Left ventricle myocardium inferior (tissue), 1 donor: ENCODE results near the gene LSMEM2. TPM values are rescaled to one million over a fixed set of nuclear protein-coding genes. Genes with fewer than 3 reads are reported as not detected.

Experiments
- DNase-seq: peaks from one replicate; pipeline ENCODE4 v3.0.0-alpha.2; 2020
- H3K27ac ChIP-seq: fragments of 200-600 bp; replicated peaks from 2 replicates; pipeline ENCODE4 v1.8.0; 2021
- H3K27me3 ChIP-seq: fragments of 200-600 bp; 2 replicates; pipeline ENCODE4 v1.8.0; 2021; ENCODE audit warnings: low read depth
- H3K36me3 ChIP-seq: fragments of 200-600 bp; 2 replicates; pipeline ENCODE4 v1.8.0; 2021
- H3K4me1 ChIP-seq: fragments of 200-600 bp; 2 replicates; pipeline ENCODE4 v1.8.0; 2021
- H3K4me3 ChIP-seq: fragments of 200-600 bp; 2 replicates; pipeline ENCODE4 v1.8.0; 2021; ENCODE audit warnings: mild to moderate bottlenecking, moderate library complexity
- H3K9me3 ChIP-seq: fragments of 200-600 bp; replicated peaks from 2 replicates; pipeline ENCODE4 v1.8.0; 2021
- intact Hi-C: fragments of 100-400 bp; cut with micrococcal nuclease; formaldehyde crosslinking; loops from one replicate; pipeline ENCODE4 v1.11.0; 2022
- total RNA-seq: library from RNA; stranded (reverse); fragmentation: NEBNext Ultra II Directional; extraction: Animal tissue kit (Norgen Biotek cat#: 25700); gene quantifications from one replicate; pipeline ENCODE4 v1.2.1, GENCODE V29; 2021
- TF ChIP-seq, protein P1 (sequence below): fragments of 200-600 bp; IDR thresholded peaks from 2 replicates; pipeline ENCODE4 v1.8.0; 2021; ENCODE audit warnings: antibody characterized with exemption, mild to moderate bottlenecking, borderline replicate concordance
- donor health status: DM: no; HTN: yes; CAD: no; lungs with severe emphysema.

The LSMEM2 gene
- total RNA-seq, 1 donor from 2014 or later: 27.7 TPM

DNA sequence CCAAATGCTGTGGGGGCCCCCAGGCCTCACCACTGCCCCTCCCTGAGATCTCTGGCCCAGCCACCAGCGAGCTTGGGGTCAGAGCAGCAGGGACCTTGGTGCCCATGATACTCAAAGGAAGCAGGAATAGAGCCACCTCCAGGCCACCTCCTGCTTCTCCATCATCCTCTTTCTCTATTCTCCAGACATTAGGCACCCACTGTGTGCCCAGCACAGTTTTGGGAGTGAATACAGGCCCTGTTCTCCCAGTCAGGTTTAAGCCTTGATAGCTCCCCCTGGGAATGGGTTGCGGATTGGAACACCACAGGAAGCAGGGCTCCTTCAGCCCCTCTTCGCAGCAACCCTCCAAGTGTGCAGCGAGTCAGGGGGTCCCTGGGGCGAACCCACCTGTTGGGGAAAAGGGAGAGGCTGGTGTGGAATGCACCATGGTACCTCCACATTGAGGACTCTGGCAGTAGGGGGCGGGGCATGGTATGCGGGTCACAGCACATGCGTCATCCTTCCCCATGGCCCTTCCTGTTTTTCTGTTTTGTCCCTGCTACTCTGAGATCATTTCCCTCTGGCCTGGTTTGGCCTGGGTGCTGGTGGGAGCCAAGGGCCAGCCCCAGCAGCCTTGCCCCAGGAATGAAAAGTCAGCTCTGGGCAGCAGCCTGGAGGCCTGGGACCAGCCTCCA, 24.2 kb upstream of the LSMEM2 start:
- H3K4me3 ChIP-seq: peak overlapping the region; percentile 28

DNA sequence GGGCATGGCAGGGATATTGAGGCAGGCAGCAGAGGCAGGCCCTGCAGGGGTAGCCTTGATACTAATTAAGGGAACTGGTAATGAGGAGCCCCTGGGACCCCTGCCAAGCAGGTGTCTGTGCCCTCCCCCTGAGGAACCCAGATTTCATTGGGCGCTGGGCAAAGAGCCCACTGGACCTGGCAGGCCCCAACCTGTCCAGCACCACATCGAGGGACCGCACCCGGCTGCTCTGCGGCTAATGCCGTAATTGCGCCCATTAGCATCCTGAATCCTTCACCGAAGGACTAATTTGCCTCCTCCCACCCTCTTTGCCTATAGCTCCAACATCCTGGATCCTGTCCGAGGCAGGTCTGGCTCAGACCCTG, 23.7 kb upstream of the LSMEM2 start:
- peak overlapping the region; percentile 28 for H3K4me3 ChIP-seq

More for the DNA sequence above, 24.2 kb upstream of the LSMEM2 start:
- peak overlapping the region; percentile 99 for H3K27ac ChIP-seq
- no peaks in the 10 kb centered on the region for H3K27me3 ChIP-seq
- DNase-seq: peak; percentile 79
- H3K4me1 ChIP-seq: peaks cover 100% of the 10 kb centered on the region
- H3K9me3 ChIP-seq: peaks cover 6% of the 10 kb centered on the region
- intact Hi-C loops: no loop called here
- peaks cover 62% of the 10 kb centered on the region for H3K36me3 ChIP-seq
- TF ChIP-seq, protein P1, sequence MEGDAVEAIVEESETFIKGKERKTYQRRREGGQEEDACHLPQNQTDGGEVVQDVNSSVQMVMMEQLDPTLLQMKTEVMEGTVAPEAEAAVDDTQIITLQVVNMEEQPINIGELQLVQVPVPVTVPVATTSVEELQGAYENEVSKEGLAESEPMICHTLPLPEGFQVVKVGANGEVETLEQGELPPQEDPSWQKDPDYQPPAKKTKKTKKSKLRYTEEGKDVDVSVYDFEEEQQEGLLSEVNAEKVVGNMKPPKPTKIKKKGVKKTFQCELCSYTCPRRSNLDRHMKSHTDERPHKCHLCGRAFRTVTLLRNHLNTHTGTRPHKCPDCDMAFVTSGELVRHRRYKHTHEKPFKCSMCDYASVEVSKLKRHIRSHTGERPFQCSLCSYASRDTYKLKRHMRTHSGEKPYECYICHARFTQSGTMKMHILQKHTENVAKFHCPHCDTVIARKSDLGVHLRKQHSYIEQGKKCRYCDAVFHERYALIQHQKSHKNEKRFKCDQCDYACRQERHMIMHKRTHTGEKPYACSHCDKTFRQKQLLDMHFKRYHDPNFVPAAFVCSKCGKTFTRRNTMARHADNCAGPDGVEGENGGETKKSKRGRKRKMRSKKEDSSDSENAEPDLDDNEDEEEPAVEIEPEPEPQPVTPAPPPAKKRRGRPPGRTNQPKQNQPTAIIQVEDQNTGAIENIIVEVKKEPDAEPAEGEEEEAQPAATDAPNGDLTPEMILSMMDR: no peak

DNA sequence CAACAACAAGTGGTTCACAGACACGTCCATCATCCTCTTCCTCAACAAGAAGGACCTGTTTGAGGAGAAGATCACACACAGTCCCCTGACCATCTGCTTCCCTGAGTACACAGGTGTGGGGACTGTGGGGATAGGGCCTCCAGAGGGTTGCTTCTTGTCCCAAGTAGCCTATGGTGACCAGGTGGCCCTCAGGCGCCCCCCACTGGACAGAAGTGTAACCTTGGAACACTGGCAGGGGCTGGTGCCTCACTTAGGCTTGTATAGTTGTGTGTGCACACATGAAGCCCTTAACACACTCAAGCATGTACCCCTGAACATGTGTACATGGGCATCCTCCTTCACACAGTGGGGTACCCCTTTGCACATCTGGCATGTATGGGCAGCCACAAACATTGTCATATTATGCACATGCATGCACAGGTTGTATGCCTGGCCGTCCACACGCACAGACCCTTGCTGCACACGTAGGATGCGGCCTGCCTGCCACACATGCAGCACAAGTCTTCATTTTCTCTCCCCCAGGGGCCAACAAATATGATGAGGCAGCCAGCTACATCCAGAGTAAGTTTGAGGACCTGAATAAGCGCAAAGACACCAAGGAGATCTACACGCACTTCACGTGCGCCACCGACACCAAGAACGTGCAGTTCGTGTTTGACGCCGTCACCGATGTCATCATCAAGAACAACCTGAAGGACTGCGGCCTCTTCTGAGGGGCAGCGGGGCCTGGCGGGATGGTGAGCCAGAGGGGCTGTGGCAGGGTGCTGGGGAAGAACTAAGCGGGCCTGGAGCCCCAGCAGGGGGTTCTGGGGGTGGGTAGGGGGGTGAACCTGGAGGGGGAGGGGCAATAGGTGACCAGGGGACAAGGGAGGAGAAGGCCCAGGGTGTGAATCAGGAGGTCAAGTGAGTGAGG, 21.7 kb upstream of the LSMEM2 start:
- Histone ChIP-seq H3K4me1 (peaks cover 94% of the 10 kb centered on the region), H3K27ac (peak overlapping the region; percentile 99), H3K4me3 (no peak overlapping the region), H3K36me3 (peaks cover 61% of the 10 kb centered on the region), H3K27me3 (no peaks in the 10 kb centered on the region), H3K9me3 (peaks cover 6% of the 10 kb centered on the region)
- TF ChIP-seq, protein P1: peak; percentile 59
- no peak for DNase-seq
- intact Hi-C loops: no loop called here

More for the DNA sequence above, 23.7 kb upstream of the LSMEM2 start:
- Histone ChIP-seq H3K36me3 (peaks cover 62% of the 10 kb centered on the region), H3K9me3 (peaks cover 6% of the 10 kb centered on the region), H3K27ac (peak overlapping the region; percentile 99), H3K4me1 (peaks cover 99% of the 10 kb centered on the region), H3K27me3 (no peaks in the 10 kb centered on the region)
- no peak for DNase-seq
- intact Hi-C loops: no loop called here
- TF ChIP-seq, protein P1: no peak

DNA sequence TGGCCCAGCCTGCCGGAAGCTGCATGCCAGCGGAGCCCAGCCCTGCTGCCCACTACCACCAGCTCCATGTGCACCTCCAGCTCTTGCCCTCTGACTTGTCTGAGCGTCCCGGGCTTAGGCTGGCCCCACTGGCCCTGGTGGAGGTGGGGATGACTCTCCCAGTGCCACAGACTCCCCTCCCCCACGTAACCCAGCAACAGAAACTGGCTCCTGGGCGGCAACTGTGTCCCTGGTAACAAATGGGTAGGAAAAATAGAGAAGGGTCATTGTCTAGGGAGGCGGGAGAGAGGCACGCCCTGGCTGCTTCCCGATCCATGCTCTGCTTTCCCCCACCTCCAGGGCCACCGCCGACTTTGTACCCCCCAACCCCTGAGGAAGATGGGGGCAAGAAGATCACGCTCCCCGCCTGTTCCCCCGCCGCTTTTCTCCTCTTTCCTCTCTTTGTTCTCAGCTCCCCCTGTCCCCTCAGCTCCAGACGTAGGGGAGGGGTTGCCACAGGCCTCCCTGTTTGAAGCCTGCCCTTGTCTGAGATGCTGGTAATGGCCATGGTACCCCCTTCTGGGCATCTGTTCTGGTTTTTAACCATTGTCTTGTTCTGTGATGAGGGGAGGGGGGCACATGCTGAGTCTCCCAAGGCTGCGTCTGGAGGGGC, 20.7 kb upstream of the LSMEM2 start:
- Histone ChIP-seq H3K27me3 (no peaks in the 10 kb centered on the region), H3K9me3 (peaks cover 6% of the 10 kb centered on the region), H3K4me1 (peaks cover 85% of the 10 kb centered on the region), H3K4me3 (no peak overlapping the region), H3K27ac (peak overlapping the region; percentile 99), H3K36me3 (peaks cover 52% of the 10 kb centered on the region)
- intact Hi-C loops: no loop called here
- DNase-seq: no peak
- TF ChIP-seq, protein P1: no peak

DNA sequence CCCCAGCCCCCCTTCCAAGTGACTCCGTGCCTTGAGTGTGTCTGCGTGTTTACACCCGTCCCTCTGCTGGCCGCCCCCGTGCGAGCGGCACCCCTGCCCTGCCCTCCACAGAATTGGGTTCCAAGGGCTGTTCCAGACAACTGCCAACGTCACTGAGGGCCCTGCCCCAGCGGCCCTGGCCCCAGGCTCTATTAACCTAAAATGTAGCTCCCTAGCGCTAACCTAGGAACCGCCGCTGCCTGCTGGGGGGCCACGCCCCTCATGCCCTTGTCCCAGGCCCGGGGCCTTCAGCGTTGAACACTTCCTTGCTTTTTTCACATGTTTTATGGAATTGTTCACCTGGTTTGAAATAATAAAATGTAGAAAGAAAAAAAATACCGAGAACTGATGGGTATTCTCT, 19.9 kb upstream of the LSMEM2 start:
- Histone ChIP-seq H3K27me3 (no peaks in the 10 kb centered on the region), H3K36me3 (peaks cover 44% of the 10 kb centered on the region), H3K27ac (peak overlapping the region; percentile 99), H3K4me1 (peaks cover 81% of the 10 kb centered on the region), H3K4me3 (no peak overlapping the region), H3K9me3 (peaks cover 6% of the 10 kb centered on the region)
- DNase-seq: no peak
- intact Hi-C loops: no loop called here
- TF ChIP-seq, protein P1: no peak
